Liver (tissue), 9 donors: ENCODE results near the gene ARAF. TPM values are rescaled to one million over a fixed set of nuclear protein-coding genes. Genes with fewer than 3 reads are reported as not detected.

ENCODE experiments used
- DNase-seq: peaks from one replicate; pipeline ENCODE4 v3.0.0-alpha.2; 2017; ENCODE audit warnings: low spot score
- H3K27ac ChIP-seq, 2 donors: one replicate each; pipeline ENCODE4 v1.7.0; 2013; ENCODE audit warnings: inconsistent platforms in 2 of 2, low read length in 2 of 2, control low read depth in 1 of 2, low read depth in 1 of 2, mild to moderate bottlenecking in 1 of 2
- H3K27me3 ChIP-seq, 4 donors: one replicate each; pipeline versions ENCODE4 v1.6.1 to v1.7.0; 2013; ENCODE audit warnings: low read length in 3 of 4, inconsistent platforms in 1 of 4, mild to moderate bottlenecking in 1 of 4, moderate library complexity in 1 of 4; ENCODE audit not compliant: control insufficient read depth in 4 of 4, insufficient read depth in 4 of 4
- H3K36me3 ChIP-seq, 4 donors: one replicate each; pipeline versions ENCODE4 v1.6.1 to v1.7.0; 2013; ENCODE audit warnings: low read length in 3 of 4, mild to moderate bottlenecking in 3 of 4, low read depth in 1 of 4, moderate library complexity in 1 of 4; ENCODE audit not compliant: control insufficient read depth in 4 of 4, insufficient read depth in 3 of 4
- H3K4me1 ChIP-seq, 4 donors: one replicate each; pipeline versions ENCODE4 v1.6.1 to v1.7.0; 2013; ENCODE audit warnings: low read length in 3 of 4, mild to moderate bottlenecking in 3 of 4, moderate library complexity in 1 of 4; ENCODE audit not compliant: control insufficient read depth in 4 of 4, insufficient read depth in 4 of 4
- H3K4me3 ChIP-seq, 3 donors: one replicate each; pipeline versions ENCODE4 v1.6.1 to v1.7.0; 2013; ENCODE audit warnings: low read length in 3 of 3, control low read depth in 1 of 3, low read depth in 1 of 3, mild to moderate bottlenecking in 1 of 3
- H3K9ac ChIP-seq, 2 donors: one replicate each; pipeline ENCODE4 v1.7.0; 2013; ENCODE audit warnings: low read length in 2 of 2, mild to moderate bottlenecking in 2 of 2, moderate library complexity in 2 of 2, control low read depth in 1 of 2, low read depth in 1 of 2
- H3K9me3 ChIP-seq, 4 donors: one replicate each; pipeline versions ENCODE4 v1.6.1 to v1.7.0; 2013; ENCODE audit warnings: low read length in 3 of 4; ENCODE audit not compliant: control insufficient read depth in 4 of 4
- FOXA1 ChIP-seq: IDR thresholded peaks from 2 replicates; pipeline ENCODE4 v1.6.1; 2016; ENCODE audit warnings: antibody characterized with exemption
- FOXA2 ChIP-seq: IDR thresholded peaks from 2 replicates; pipeline ENCODE4 v1.6.1; 2016; ENCODE audit warnings: antibody characterized with exemption
- GABPA ChIP-seq, 2 donors: IDR thresholded peaks in 1 of 2; conservative IDR thresholded peaks in 1 of 2; 2 replicates each; pipeline ENCODE4 v1.6.1; 2016; ENCODE audit warnings: antibody characterized with exemption in 2 of 2, mild to moderate bottlenecking in 1 of 2, moderate library complexity in 1 of 2
- HNF4A ChIP-seq, 2 donors: conservative IDR thresholded peaks; 2 replicates each; pipeline ENCODE4 v1.6.1; 2016; ENCODE audit warnings: antibody characterized with exemption in 2 of 2, mild to moderate bottlenecking in 2 of 2
- HNF4G ChIP-seq: IDR thresholded peaks from 2 replicates; pipeline ENCODE4 v1.6.1; 2016; ENCODE audit warnings: antibody characterized with exemption
- JUND ChIP-seq, 2 donors: IDR thresholded peaks; 2 replicates each; pipeline ENCODE4 v1.6.1; 2016; ENCODE audit warnings: antibody characterized with exemption in 2 of 2
- NR2F2 ChIP-seq: IDR thresholded peaks from 2 replicates; pipeline ENCODE4 v1.6.1; 2016; ENCODE audit warnings: antibody characterized with exemption
- RAD21 ChIP-seq, 2 donors: IDR thresholded peaks; 2 replicates each; pipeline ENCODE4 v1.6.1; 2016; ENCODE audit warnings: antibody characterized with exemption in 2 of 2, mild to moderate bottlenecking in 2 of 2
- RXRA ChIP-seq, 2 donors: IDR thresholded peaks; 2 replicates each; pipeline ENCODE4 v1.6.1; 2017 to 2018; ENCODE audit warnings: antibody characterized with exemption in 2 of 2, mild to moderate bottlenecking in 1 of 2
- SP1 ChIP-seq: IDR thresholded peaks from 2 replicates; pipeline ENCODE4 v1.6.1; 2018; ENCODE audit warnings: antibody characterized with exemption, mild to moderate bottlenecking
- TAF1 ChIP-seq: conservative IDR thresholded peaks from 2 replicates; pipeline ENCODE4 v1.6.1; 2016; ENCODE audit warnings: antibody characterized with exemption, mild to moderate bottlenecking
- YY1 ChIP-seq: IDR thresholded peaks from 2 replicates; pipeline ENCODE4 v1.6.1; 2016; ENCODE audit warnings: antibody characterized with exemption, mild to moderate bottlenecking
- WGBS: extraction: QIAGEN DNeasy Blood & Tissue Kit; methylation state at CpG from one replicate; pipeline ENCODE4 v1.1.7; 2013; 5-methylcytosine and 5-hydroxymethylcytosine counted together
- polyA plus RNA-seq, 2 donors: library from polyadenylated mRNA; stranded (reverse) in 1 of 2; unstranded in 1 of 2; fragments of 200-250 nt in 1 of 2; fragments of >200 nt in 1 of 2; fragmentation: Nextera tagmentation in 1 of 2; extraction: Ambion mirVana in 1 of 2; gene quantifications; one replicate each; pipeline versions ENCODE4 v1.2.1 to v1.2.3, GENCODE V29; 2013 to 2015
- total RNA-seq, 2 donors: library from RNA; depleted of rRNA; stranded (reverse); fragments of >200 nt; gene quantifications; one replicate each; pipeline ENCODE4 v1.2.3, GENCODE V29; 2014
- TF ChIP-seq, protein P1 (sequence below): IDR thresholded peaks from 2 replicates; pipeline ENCODE4 v1.6.1; 2016; ENCODE audit warnings: antibody characterized with exemption
- TF ChIP-seq, protein P2 (sequence below): fragments of 150-350 bp; IDR thresholded peaks from 2 replicates; pipeline ENCODE4 v1.5.1; 2017; ENCODE audit warnings: improper control_type of control experiment, low read depth, low read length; ENCODE audit not compliant: missing input control
- TF ChIP-seq, protein P3 (sequence below): IDR thresholded peaks from 2 replicates; pipeline ENCODE4 v1.6.1; 2016; ENCODE audit warnings: antibody characterized with exemption
- TF ChIP-seq, protein P4 (sequence below): IDR thresholded peaks from 2 replicates; pipeline ENCODE4 v1.6.1; 2016; ENCODE audit warnings: antibody characterized with exemption
- TF ChIP-seq, protein P5 (sequence below): IDR thresholded peaks from 2 replicates; pipeline ENCODE4 v1.6.1; 2016; ENCODE audit warnings: antibody characterized with exemption, mild to moderate bottlenecking
- donor health status: healthy.
- donor health status: healthy.
- donor health status: healthy.
- donor health status: healthy.
- donor health status: healthy.

Gene ARAF
- total and polyA plus RNA-seq, 4 donors, result 16.2 to 59.8 (median 38.9) TPM

DNA sequence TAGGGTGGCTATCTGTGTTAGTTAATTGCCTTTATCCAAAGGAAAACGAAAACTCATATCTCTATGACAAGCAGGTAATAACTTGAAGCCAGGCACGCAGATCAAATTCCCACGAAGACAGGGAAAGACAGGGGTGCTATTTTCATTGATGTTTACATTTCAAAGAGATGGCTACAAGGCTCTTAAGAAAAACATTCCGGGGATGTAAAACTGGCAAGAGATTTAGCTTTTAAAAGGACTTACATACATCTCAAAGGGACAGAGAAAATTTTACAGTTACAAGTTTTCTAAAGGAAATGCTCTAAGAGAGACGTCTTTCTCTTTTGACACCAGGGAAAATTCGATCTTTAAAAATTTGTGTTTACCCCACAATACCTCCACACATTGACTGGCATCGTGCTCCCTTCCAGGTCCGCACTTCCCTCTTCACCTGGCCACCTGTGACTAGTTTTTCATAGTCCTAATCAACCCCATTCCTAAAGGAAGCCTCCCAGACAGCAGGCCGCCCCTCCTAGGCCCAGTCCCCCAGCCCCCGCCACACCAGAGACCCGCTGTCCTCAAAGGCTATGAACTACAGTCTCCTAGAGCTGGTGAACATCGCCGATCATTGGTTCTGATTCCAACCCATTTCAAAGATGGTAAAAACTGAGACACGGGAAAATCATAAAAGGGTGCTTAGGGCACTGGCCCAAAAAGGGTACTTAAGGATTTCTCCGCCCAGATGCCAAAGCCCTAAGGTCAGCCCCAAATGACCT is 649 bp upstream of the ARAF start:
- H3K9ac ChIP-seq, result peak overlapping the region; percentile 33 to 60
- TF ChIP-seq NR2F2 (peak; percentile 54), FOXA1 (no peak)
- TF ChIP-seq, protein P1, sequence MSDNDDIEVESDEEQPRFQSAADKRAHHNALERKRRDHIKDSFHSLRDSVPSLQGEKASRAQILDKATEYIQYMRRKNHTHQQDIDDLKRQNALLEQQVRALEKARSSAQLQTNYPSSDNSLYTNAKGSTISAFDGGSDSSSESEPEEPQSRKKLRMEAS, result peak; percentile 12
- peaks cover 0 to 16% (median 7%) of the 10 kb centered on the region in 4 donors for H3K36me3 ChIP-seq
- no peaks in the 10 kb centered on the region for H3K9me3 ChIP-seq
- no peaks in the 10 kb centered on the region for H3K27me3 ChIP-seq
- H3K4me3 ChIP-seq, result peak overlapping the region in 2 of 3 donors; percentile 42 to 44
- no peak for DNase-seq
- 8% methylated on average over 15 of the region's 15 CpGs for WGBS
- H3K27ac ChIP-seq, result peak overlapping the region; percentile 89 to 91
- peaks cover 9 to 32% (median 20%) of the 10 kb centered on the region in 4 donors for H3K4me1 ChIP-seq

DNA sequence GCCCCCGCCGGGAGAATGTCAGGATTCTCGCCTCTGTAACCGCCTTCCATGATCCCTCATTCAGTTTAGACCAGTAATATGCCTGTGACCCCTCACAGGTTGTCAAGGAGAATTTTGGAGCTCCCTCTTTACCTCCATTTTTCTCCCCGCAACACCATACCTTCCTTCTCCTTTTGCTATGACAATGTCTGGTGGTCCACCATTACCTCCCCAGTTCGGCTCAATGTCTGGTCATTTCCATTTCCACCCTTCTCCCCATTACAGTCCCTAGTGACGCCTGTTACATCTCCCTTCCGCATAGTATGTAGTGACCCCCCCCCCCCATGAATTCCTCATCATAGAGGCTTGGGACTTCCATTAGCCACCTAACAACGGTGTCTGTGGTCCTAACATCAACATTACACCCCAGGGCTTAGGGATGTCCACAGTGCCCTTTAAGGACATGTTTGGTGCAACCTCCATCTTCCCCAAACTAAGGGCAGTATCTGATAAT is 700 bp downstream of the ARAF start:
- Histone ChIP-seq H3K4me1 (peaks cover 3 to 26% (median 19%) of the 10 kb centered on the region in 4 donors), H3K4me3 (peak overlapping the region; percentile 64 to 82 (median 78)), H3K27me3 (no peaks in the 10 kb centered on the region), H3K27ac (peak overlapping the region; percentile 89 to 91), H3K36me3 (peaks cover 0 to 21% (median 7%) of the 10 kb centered on the region in 4 donors), H3K9ac (peak overlapping the region; percentile 1 to 69), H3K9me3 (no peaks in the 10 kb centered on the region)
- TF ChIP-seq TAF1 (no peak), SP1 (no peak), GABPA (IDR thresholded peaks at IDR 0.05 in 1 of 2, conservative IDR thresholded peaks at IDR 0.05 in 1 of 2) (no peak), JUND (IDR thresholded peaks at IDR 0.05) (no peak), FOXA2 (no peak), HNF4G (no peak), RXRA (IDR thresholded peaks at IDR 0.05) (no peak), YY1 (no peak), HNF4A (conservative IDR thresholded peaks at IDR 0.05) (no peak), RAD21 (IDR thresholded peaks at IDR 0.05) (no peak), FOXA1 (no peak), NR2F2 (no peak)
- TF ChIP-seq, protein P2, sequence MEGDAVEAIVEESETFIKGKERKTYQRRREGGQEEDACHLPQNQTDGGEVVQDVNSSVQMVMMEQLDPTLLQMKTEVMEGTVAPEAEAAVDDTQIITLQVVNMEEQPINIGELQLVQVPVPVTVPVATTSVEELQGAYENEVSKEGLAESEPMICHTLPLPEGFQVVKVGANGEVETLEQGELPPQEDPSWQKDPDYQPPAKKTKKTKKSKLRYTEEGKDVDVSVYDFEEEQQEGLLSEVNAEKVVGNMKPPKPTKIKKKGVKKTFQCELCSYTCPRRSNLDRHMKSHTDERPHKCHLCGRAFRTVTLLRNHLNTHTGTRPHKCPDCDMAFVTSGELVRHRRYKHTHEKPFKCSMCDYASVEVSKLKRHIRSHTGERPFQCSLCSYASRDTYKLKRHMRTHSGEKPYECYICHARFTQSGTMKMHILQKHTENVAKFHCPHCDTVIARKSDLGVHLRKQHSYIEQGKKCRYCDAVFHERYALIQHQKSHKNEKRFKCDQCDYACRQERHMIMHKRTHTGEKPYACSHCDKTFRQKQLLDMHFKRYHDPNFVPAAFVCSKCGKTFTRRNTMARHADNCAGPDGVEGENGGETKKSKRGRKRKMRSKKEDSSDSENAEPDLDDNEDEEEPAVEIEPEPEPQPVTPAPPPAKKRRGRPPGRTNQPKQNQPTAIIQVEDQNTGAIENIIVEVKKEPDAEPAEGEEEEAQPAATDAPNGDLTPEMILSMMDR, result no peak
- TF ChIP-seq, protein P3, sequence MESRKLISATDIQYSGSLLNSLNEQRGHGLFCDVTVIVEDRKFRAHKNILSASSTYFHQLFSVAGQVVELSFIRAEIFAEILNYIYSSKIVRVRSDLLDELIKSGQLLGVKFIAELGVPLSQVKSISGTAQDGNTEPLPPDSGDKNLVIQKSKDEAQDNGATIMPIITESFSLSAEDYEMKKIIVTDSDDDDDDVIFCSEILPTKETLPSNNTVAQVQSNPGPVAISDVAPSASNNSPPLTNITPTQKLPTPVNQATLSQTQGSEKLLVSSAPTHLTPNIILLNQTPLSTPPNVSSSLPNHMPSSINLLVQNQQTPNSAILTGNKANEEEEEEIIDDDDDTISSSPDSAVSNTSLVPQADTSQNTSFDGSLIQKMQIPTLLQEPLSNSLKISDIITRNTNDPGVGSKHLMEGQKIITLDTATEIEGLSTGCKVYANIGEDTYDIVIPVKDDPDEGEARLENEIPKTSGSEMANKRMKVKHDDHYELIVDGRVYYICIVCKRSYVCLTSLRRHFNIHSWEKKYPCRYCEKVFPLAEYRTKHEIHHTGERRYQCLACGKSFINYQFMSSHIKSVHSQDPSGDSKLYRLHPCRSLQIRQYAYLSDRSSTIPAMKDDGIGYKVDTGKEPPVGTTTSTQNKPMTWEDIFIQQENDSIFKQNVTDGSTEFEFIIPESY, result no peak
- TF ChIP-seq, protein P1, result no peak
- TF ChIP-seq, protein P4, sequence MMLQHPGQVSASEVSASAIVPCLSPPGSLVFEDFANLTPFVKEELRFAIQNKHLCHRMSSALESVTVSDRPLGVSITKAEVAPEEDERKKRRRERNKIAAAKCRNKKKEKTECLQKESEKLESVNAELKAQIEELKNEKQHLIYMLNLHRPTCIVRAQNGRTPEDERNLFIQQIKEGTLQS, result no peak
- TF ChIP-seq, protein P5, sequence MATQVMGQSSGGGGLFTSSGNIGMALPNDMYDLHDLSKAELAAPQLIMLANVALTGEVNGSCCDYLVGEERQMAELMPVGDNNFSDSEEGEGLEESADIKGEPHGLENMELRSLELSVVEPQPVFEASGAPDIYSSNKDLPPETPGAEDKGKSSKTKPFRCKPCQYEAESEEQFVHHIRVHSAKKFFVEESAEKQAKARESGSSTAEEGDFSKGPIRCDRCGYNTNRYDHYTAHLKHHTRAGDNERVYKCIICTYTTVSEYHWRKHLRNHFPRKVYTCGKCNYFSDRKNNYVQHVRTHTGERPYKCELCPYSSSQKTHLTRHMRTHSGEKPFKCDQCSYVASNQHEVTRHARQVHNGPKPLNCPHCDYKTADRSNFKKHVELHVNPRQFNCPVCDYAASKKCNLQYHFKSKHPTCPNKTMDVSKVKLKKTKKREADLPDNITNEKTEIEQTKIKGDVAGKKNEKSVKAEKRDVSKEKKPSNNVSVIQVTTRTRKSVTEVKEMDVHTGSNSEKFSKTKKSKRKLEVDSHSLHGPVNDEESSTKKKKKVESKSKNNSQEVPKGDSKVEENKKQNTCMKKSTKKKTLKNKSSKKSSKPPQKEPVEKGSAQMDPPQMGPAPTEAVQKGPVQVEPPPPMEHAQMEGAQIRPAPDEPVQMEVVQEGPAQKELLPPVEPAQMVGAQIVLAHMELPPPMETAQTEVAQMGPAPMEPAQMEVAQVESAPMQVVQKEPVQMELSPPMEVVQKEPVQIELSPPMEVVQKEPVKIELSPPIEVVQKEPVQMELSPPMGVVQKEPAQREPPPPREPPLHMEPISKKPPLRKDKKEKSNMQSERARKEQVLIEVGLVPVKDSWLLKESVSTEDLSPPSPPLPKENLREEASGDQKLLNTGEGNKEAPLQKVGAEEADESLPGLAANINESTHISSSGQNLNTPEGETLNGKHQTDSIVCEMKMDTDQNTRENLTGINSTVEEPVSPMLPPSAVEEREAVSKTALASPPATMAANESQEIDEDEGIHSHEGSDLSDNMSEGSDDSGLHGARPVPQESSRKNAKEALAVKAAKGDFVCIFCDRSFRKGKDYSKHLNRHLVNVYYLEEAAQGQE, result no peak
- DNase-seq, result no peak
- 4% methylated on average over 9 of the region's 9 CpGs for WGBS
